ENCODE results near the gene CCDC61. TPM values are rescaled to one million over a fixed set of nuclear protein-coding genes. Genes with fewer than 3 reads are reported as not detected.
A peak's percentile ranks its signal among the peaks of the same experiment; 100 is the strongest.

Gene CCDC61
- total RNA-seq, 4 donors from 2014 or later, result 8.4 to 14.6 (median 9.5) TPM

DNA sequence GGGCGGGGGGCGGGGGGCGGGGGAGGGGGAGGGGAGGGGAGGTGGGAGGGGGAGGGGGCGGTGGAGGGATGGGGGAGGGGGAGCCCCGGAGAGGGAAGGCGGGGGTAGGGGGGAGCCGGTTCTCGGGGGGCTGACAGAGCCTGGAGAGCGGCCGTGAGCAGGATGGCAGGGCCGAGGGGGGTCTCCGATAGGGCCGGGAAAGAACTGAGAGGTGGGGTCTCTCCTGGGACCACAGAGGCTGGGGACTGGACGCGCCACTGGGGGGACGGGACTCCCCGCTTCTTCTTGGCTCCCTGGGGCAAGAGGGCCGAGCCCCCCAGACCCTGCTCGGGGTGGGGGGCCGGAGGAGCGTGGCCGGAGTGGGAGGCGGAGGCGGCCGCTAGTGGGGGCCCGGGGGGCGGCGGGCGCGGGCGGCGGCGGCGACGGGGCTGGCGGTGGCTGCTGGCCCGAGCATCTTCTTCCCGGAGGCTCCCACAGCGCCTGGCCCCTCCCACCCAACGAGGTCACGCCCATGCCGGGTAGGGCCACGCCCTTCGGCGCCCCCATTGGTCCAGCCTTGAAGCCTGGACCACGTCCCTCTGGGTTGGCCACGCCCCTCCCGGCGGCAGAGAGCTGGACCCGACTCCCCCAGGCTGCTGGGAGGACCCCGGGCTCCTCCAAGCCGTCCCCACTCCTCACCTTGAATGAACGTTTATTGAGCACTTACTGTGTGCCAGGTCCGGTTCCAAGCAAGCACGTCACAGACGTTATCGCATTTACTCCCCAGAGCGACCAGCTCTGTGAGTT, 21.5 kb upstream of the CCDC61 start, which contains the start of gene NOVA2:
NOVA2 (minus strand) TSS at position 313 of the 786 bp plus-strand sequence. CDS start 514 bp downstream, outside the sequence.
- Histone ChIP-seq H3K36me3 (no peaks in the 10 kb centered on the region), H3K27me3 (peaks cover 69% of the 10 kb centered on the region), H3K27ac (no peak within 1 kb of the TSS), H3K9me3 (no peaks in the 10 kb centered on the region), H3K4me3 (peak within 1 kb of the TSS; percentile 37), H3K4me1 (peaks cover 21% of the 10 kb centered on the region)
- DNase-seq (ENCODE audit: low spot score in 2 of 2), result no peak
- WGBS, result 14% methylated on average over 15 of the region's 58 CpGs
- TF ChIP-seq POLR2AphosphoS5 (IDR thresholded peaks at IDR 0.05) (no peak), POLR2A (IDR thresholded peaks at IDR 0.05) (no peak)
- TF ChIP-seq, protein P1, sequence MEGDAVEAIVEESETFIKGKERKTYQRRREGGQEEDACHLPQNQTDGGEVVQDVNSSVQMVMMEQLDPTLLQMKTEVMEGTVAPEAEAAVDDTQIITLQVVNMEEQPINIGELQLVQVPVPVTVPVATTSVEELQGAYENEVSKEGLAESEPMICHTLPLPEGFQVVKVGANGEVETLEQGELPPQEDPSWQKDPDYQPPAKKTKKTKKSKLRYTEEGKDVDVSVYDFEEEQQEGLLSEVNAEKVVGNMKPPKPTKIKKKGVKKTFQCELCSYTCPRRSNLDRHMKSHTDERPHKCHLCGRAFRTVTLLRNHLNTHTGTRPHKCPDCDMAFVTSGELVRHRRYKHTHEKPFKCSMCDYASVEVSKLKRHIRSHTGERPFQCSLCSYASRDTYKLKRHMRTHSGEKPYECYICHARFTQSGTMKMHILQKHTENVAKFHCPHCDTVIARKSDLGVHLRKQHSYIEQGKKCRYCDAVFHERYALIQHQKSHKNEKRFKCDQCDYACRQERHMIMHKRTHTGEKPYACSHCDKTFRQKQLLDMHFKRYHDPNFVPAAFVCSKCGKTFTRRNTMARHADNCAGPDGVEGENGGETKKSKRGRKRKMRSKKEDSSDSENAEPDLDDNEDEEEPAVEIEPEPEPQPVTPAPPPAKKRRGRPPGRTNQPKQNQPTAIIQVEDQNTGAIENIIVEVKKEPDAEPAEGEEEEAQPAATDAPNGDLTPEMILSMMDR (IDR thresholded peaks at IDR 0.05), result no peak

DNA sequence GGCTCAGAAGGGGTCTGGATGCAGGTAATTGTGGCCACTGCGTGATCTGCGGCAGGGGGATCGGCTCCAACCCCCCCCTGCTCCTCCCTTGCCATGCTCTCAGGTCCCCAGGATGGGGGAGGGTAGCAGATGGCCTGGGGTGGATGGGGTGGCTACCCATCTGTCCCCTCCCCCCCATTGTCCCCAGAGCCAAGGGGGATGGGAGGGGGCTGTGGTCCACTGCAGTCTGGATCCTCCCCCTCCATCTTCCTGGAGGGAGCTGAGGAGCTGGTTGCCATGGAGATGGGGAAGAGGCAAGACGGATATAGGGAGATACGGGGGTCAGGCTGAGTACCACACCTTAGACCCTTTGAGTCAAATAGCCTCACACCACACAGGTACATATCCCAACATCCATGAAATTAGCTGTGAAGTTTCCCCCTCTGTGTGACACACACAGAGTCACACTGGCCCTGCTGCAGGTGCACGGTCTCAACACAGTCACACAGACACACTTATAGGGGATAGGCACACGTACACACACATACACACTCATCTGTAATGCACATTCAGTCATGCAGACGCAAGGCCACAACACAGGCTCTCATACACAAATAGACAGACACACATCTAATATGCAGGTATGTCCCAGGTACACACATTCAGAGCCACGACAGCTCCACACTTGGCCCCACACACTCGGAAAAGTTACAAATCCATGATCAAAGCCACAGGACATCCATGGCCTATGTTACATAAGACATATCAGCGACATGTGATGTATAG, 19.8 kb upstream of the CCDC61 start:
- Histone ChIP-seq H3K27me3 (peaks cover 54% of the 10 kb centered on the region), H3K4me1 (peaks cover 21% of the 10 kb centered on the region), H3K36me3 (no peaks in the 10 kb centered on the region), H3K9me3 (no peaks in the 10 kb centered on the region), H3K27ac (no peak overlapping the region), H3K4me3 (no peak overlapping the region)
- WGBS, result 65% methylated on average over 11 of the region's 11 CpGs
- TF ChIP-seq, protein P1 (IDR thresholded peaks at IDR 0.05), result no peak
- TF ChIP-seq EP300 (IDR thresholded peaks at IDR 0.05) (no peak), POLR2A (IDR thresholded peaks at IDR 0.05) (no peak), POLR2AphosphoS5 (IDR thresholded peaks at IDR 0.05) (no peak)
- DNase-seq (ENCODE audit: low spot score in 2 of 2), result no peak

DNA sequence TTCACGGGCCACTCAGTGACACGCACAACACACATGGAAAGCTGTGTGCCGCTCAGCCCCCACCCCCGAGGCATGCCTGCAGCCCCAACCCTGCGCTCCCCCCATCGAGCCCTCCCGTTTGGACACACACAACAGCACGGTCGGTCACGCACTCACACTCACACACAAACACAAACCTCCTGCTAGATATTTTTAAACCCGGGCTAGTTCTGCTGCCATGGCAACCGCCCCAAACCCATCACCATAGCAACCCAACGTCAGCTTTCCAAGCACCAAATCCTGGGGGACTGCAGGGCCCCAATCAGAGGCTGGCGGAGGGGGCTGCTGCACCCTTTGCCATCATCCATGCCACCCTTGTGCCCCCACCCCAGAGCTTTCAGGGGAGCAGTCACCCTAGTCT, 19.1 kb upstream of the CCDC61 start:
- 55% methylated on average over 11 of the region's 14 CpGs for WGBS
- DNase-seq (ENCODE audit: low spot score in 2 of 2), result no peak
- Histone ChIP-seq H3K27me3 (peaks cover 48% of the 10 kb centered on the region), H3K4me3 (no peak overlapping the region), H3K36me3 (no peaks in the 10 kb centered on the region), H3K4me1 (peaks cover 21% of the 10 kb centered on the region), H3K27ac (no peak overlapping the region), H3K9me3 (no peaks in the 10 kb centered on the region)
- TF ChIP-seq POLR2A (IDR thresholded peaks at IDR 0.05), result no peak
- no peak for TF ChIP-seq POLR2AphosphoS5 (IDR thresholded peaks at IDR 0.05)
- TF ChIP-seq EP300 (IDR thresholded peaks at IDR 0.05), result no peak
- TF ChIP-seq, protein P1 (IDR thresholded peaks at IDR 0.05), result no peak

DNA sequence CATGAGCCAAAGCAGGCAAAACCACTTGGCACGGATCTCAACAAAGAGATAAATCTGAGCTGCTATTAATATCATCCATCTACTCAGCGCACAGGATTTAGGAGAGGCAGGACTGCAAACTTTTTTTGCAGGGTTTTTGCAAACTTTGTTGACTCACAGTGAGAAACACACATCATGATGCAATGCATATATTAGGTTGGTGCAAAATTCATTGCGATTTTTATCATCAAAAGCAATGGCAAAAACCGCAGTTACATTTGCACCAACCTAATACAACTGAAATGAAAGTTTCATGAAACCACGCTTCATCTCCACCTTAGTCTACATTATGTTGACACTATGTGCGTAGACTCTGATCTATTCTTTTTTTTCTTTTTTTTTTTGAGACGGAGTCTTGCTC, 17.1 kb upstream of the CCDC61 start:
- Histone ChIP-seq H3K36me3 (no peaks in the 10 kb centered on the region), H3K27me3 (peaks cover 39% of the 10 kb centered on the region), H3K4me1 (peaks cover 7% of the 10 kb centered on the region), H3K27ac (no peak overlapping the region), H3K9me3 (no peaks in the 10 kb centered on the region), H3K4me3 (no peak overlapping the region)
- TF ChIP-seq POLR2AphosphoS5 (IDR thresholded peaks at IDR 0.05), result no peak
- no peak for TF ChIP-seq EP300 (IDR thresholded peaks at IDR 0.05)
- no peak for TF ChIP-seq POLR2A (IDR thresholded peaks at IDR 0.05)
- TF ChIP-seq, protein P1 (IDR thresholded peaks at IDR 0.05), result no peak
- 81% methylated on average over 7 of the region's 7 CpGs for WGBS
- no peak for DNase-seq (ENCODE audit: low spot score in 2 of 2)

DNA sequence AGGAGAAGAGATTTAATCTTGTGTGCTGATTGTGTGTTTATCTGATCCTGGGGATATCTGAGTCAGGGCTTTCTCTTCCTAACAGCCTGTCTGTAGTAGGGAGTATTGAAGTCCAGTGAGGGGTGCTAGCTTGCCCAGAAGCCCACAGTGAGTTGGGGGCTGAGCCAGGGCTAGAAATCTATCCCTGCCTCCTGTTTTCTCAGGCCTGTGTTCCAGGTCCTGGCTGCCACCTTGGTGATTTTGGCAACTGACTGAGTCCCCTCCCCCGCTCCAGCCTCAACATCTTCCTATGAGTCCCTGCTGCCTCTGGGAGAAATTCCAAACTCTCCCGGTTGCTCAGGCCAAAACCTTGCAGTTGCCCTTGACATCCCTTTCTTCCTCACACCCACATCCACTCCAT, 13.9 kb upstream of the CCDC61 start:
- Histone ChIP-seq H3K4me3 (no peak overlapping the region), H3K4me1 (no peaks in the 10 kb centered on the region), H3K9me3 (no peaks in the 10 kb centered on the region), H3K27ac (no peak overlapping the region), H3K27me3 (peaks cover 11% of the 10 kb centered on the region), H3K36me3 (no peaks in the 10 kb centered on the region)
- WGBS, result 59% methylated on average over 2 of the region's 2 CpGs
- no peak for DNase-seq (ENCODE audit: low spot score in 2 of 2)
- TF ChIP-seq, protein P1 (IDR thresholded peaks at IDR 0.05), result no peak

All from suprapubic skin (tissue), 4 donors.